ENCODE results near the gene APBA1. TPM values are rescaled to one million over a fixed set of nuclear protein-coding genes. Genes with fewer than 3 reads are reported as not detected.

Gene APBA1
- total RNA-seq, 1 experiment from 2014 or later, result 0.05 TPM

- Histone ChIP-seq H3K36me3 (ENCODE audit: control insufficient read depth, insufficient read depth, low read length) (no peaks in the 10 kb centered on the region), H3K27ac (ENCODE audit: low read length) (no peak overlapping the region), H3K9me3 (ENCODE audit: control insufficient read depth, insufficient read depth, low read depth, low read length) (no peaks in the 10 kb centered on the region), H3K4me1 (ENCODE audit: control insufficient read depth, insufficient read depth, low read length) (no peaks in the 10 kb centered on the region), H3K4me3 (ENCODE audit: low read depth in 2 of 2, low read length in 2 of 2) (no peak overlapping the region), H3K27me3 (ENCODE audit: control insufficient read depth, insufficient read depth, low read length) (peaks cover 2% of the 10 kb centered on the region; the same call in 1 of the 2 replicates)
- TF ChIP-seq CTCF (IDR thresholded peaks at IDR 0.05), result no peak
- TF ChIP-seq POLR2AphosphoS5 (IDR thresholded peaks at IDR 0.05; ENCODE audit: low read depth, low read length), result no peak
- ATAC-seq (no peak), DNase-seq (ENCODE audit: low read depth, low spot score) (no peak)
- CTCF ChIA-PET, result no interaction called here
- in situ Hi-C loops (cut with HindIII; ENCODE audit: low pct_unique_long_range_greater_than_20kb, low sequenced_read_pairs), result no loop called here
- no TSS peak for BruUV-seq (replicated peaks)
- intact Hi-C loops (cut with micrococcal nuclease; ENCODE audit: unreplicated experiment), result no loop called here
- POLR2A ChIA-PET, result no interaction called here
Measured at GRCh38 chr9:69456201-69456600, 216.0 kb downstream of the APBA1 start.

- CTCF ChIA-PET, result no interaction called here
- Histone ChIP-seq H3K4me1 (ENCODE audit: control insufficient read depth, insufficient read depth, low read length) (no peaks in the 10 kb centered on the region), H3K9me3 (ENCODE audit: control insufficient read depth, insufficient read depth, low read depth, low read length) (no peaks in the 10 kb centered on the region), H3K27ac (ENCODE audit: low read length) (no peak overlapping the region), H3K4me3 (ENCODE audit: low read depth in 2 of 2, low read length in 2 of 2) (no peak overlapping the region), H3K27me3 (ENCODE audit: control insufficient read depth, insufficient read depth, low read length) (peaks cover 2% of the 10 kb centered on the region; the same call in 1 of the 2 replicates), H3K36me3 (ENCODE audit: control insufficient read depth, insufficient read depth, low read length) (no peaks in the 10 kb centered on the region)
- no peak for ATAC-seq
- TF ChIP-seq, protein P1, sequence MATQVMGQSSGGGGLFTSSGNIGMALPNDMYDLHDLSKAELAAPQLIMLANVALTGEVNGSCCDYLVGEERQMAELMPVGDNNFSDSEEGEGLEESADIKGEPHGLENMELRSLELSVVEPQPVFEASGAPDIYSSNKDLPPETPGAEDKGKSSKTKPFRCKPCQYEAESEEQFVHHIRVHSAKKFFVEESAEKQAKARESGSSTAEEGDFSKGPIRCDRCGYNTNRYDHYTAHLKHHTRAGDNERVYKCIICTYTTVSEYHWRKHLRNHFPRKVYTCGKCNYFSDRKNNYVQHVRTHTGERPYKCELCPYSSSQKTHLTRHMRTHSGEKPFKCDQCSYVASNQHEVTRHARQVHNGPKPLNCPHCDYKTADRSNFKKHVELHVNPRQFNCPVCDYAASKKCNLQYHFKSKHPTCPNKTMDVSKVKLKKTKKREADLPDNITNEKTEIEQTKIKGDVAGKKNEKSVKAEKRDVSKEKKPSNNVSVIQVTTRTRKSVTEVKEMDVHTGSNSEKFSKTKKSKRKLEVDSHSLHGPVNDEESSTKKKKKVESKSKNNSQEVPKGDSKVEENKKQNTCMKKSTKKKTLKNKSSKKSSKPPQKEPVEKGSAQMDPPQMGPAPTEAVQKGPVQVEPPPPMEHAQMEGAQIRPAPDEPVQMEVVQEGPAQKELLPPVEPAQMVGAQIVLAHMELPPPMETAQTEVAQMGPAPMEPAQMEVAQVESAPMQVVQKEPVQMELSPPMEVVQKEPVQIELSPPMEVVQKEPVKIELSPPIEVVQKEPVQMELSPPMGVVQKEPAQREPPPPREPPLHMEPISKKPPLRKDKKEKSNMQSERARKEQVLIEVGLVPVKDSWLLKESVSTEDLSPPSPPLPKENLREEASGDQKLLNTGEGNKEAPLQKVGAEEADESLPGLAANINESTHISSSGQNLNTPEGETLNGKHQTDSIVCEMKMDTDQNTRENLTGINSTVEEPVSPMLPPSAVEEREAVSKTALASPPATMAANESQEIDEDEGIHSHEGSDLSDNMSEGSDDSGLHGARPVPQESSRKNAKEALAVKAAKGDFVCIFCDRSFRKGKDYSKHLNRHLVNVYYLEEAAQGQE (IDR thresholded peaks at IDR 0.05; ENCODE audit: insufficient read depth in 1 of 2, low read depth in 2 of 2, low read length in 1 of 2), result no peak
- TF ChIP-seq CTCF (IDR thresholded peaks at IDR 0.05) (no peak), SIN3A (IDR thresholded peaks at IDR 0.05; ENCODE audit: borderline replicate concordance, insufficient read depth, low read depth, low read length) (no peak), POLR2AphosphoS5 (IDR thresholded peaks at IDR 0.05; ENCODE audit: low read depth, low read length) (no peak), TCF7L2 (IDR thresholded peaks at IDR 0.05; ENCODE audit: low read depth, low read length) (no peak)
- no TSS peak for BruUV-seq (replicated peaks)
- no peak for DNase-seq (ENCODE audit: low read depth, low spot score)
- intact Hi-C loops (cut with micrococcal nuclease; ENCODE audit: unreplicated experiment) (no loop called here), in situ Hi-C loops (cut with HindIII; ENCODE audit: low pct_unique_long_range_greater_than_20kb, low sequenced_read_pairs) (no loop called here)
- POLR2A ChIA-PET, result no interaction called here
Measured at GRCh38 chr9:69455311-69455710, 216.9 kb downstream of the APBA1 start.

DNA sequence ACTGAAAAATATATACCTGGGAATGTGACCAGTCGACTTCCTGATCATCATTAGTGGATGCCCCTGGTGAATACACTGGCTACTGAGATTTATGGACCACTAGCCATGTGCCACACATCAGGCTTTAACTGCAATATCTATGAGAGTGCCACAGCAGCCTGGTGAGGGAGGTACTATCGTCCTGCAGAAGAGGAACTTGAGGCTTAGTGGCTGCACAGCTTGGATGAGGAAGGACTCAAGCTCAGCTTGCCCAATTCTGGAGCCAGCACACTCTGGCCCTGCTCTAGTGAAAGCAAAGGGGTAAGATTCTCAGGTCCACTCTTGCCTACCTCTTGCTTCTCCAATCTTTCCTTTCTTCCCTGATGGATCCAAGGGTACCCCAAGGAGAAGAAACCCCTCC lies 217.8 kb downstream of the APBA1 start:
- DNase-seq (ENCODE audit: low read depth, low spot score), result no peak
- ChIA-PET POLR2A (no interaction called here), CTCF (no interaction called here)
- in situ Hi-C loops (cut with HindIII; ENCODE audit: low pct_unique_long_range_greater_than_20kb, low sequenced_read_pairs), result no loop called here
- no peaks in the 10 kb centered on the region for H3K9me3 ChIP-seq (ENCODE audit: control insufficient read depth, insufficient read depth, low read depth, low read length)
- intact Hi-C loops (cut with micrococcal nuclease; ENCODE audit: unreplicated experiment), result no loop called here
- no TSS peak for BruUV-seq (replicated peaks)
- H3K4me1 ChIP-seq (ENCODE audit: control insufficient read depth, insufficient read depth, low read length), result no peaks in the 10 kb centered on the region
- H3K4me3 ChIP-seq (ENCODE audit: low read depth in 2 of 2, low read length in 2 of 2), result no peak overlapping the region
- TF ChIP-seq CTCF (IDR thresholded peaks at IDR 0.05) (no peak), POLR2AphosphoS5 (IDR thresholded peaks at IDR 0.05; ENCODE audit: low read depth, low read length) (no peak), SIN3A (IDR thresholded peaks at IDR 0.05; ENCODE audit: borderline replicate concordance, insufficient read depth, low read depth, low read length) (no peak), TCF7L2 (IDR thresholded peaks at IDR 0.05; ENCODE audit: low read depth, low read length) (no peak)
- TF ChIP-seq, protein P1 (IDR thresholded peaks at IDR 0.05; ENCODE audit: insufficient read depth in 1 of 2, low read depth in 2 of 2, low read length in 1 of 2), result no peak
- no peak overlapping the region for H3K27ac ChIP-seq (ENCODE audit: low read length)
- H3K27me3 ChIP-seq (ENCODE audit: control insufficient read depth, insufficient read depth, low read length), result peaks cover 2% of the 10 kb centered on the region; the same call in 1 of the 2 replicates
- H3K36me3 ChIP-seq (ENCODE audit: control insufficient read depth, insufficient read depth, low read length), result no peaks in the 10 kb centered on the region
- ATAC-seq, result no peak
